Amygdala (tissue), 56 donors: Measurements from ENCODE around the gene RFT1.
"Not testable (repeated sequence)": the region's sequence is repeated elsewhere in the genome, so short reads cannot be mapped to it uniquely, and the experiment has no call there.

Experiments used
- DNase-seq, 56 donors: peaks; one replicate each; lab custom pipeline; 2025; lab: John Stamatoyannopoulos, UW

Gene RFT1

GRCh38 chr3:53074761-53075742, 55.2 kb downstream of the RFT1 start:
- DNase-seq, result peak in 1 of 56 donors; percentile 29

- no peak for DNase-seq
Observed at GRCh38 chr3:53074366-53074696, 55.9 kb downstream of the RFT1 start.

DNA sequence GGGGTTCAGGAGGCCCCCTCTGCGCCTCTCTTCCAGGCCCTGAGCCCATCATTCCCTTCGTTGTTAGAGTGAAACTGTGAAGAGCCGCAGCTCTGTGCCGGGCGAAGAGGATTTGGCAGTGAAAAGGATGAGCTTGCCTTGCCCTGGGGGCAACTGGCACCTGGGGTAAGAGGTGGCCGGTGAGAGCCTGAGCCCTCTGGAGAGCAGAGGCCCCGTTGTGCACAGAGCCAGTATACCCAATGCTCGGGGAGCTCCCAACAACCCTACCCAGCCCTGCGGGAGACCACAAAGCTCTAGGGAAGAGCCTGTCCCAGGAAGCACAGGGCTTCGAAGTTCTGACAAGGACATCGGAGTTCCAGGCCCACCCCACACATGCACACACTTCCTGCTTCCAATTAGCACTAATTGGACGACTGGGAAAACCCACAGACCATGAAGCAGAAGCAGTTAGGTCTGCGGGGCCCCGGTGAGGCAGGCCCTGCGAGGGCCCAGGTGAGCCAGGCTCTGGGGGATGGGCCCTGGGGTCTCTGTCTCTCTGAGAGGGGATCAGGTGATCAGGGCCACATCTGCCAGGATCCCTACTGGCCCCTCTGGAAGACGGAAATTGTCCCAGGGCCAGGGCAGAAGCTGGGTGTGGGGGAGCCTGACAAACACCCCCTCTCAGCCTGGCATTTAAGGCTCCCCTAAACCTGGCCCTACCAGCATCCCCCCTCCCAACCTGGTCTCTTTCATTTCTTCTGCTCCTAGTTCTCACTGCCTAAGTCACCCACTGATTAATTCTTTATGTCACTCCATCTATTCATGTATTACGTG, 56.5 kb downstream of the RFT1 start:
- DNase-seq, result no peak

DNA sequence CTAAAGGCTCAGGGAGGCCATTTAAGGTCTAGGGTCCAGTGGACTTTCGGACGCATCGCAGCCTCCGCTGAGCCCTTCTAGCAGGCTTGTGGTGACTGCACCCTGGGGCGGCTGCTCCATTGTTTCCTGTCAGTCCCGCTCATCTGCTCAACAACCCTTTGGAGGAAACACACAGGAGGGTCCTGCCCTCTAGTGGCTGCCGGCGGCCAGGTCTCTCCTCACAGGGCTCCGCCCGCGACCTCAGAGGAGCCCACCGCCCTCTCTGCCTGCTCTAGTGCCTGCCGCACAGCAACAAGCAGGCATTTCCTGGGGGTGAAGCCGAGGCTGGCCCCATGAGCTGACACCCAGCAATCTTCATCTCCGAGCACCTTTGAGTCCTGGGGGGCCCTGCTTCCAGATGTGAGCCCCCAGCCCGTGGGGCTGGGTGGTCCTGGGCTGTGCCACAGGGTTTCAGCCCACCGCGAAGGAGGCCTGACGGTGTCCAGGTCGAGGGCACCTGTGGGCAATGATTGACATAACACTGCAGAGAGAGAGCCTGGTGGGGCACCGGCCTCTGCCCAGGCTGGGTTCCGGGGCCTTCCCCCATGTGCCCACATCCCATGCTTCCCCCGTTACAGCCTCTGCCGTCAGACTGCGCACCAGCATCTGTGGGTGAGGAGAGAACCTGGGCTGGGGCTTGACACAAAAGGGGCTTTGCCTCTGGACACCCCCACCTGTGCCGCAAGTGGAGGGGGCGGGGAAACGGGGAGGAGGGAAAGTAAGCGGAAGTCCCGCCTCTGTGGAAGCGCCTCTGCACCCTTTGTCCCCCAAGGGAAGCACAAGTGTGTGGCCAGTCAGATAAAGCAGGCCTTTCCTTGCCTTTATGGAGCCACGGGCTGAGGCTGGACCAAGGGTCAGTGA, 57.3 kb downstream of the RFT1 start:
- DNase-seq, result peak in 46 of 56 donors; percentile 12 to 83 (median 57)

DNA sequence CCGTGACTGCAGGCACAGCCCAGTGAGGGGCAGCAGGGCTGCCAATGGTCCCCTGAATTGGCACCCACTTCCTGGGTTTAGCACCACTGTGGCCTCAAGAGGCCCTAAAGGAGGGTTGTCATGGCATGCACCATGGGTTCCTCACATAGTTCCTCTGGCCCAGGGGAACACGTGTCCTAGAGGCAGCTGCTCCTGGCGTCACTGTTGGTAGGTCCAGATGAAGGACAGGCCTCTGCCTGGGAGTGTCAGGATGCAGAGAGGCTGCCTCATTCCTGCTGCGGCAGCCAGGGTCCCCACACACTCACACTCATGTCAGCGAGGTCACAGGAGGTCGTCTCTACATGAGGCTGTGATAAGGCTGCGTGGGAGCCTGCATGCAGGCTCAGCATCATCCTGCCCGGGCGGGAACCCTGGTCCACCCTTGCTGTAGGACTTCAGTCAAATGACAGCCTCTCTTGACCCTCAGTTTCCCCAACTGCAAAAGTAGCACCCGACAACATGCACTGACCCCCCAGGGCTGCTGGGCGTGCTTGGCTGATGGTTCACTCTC, 58.3 kb downstream of the RFT1 start:
- DNase-seq, result no peak

DNA sequence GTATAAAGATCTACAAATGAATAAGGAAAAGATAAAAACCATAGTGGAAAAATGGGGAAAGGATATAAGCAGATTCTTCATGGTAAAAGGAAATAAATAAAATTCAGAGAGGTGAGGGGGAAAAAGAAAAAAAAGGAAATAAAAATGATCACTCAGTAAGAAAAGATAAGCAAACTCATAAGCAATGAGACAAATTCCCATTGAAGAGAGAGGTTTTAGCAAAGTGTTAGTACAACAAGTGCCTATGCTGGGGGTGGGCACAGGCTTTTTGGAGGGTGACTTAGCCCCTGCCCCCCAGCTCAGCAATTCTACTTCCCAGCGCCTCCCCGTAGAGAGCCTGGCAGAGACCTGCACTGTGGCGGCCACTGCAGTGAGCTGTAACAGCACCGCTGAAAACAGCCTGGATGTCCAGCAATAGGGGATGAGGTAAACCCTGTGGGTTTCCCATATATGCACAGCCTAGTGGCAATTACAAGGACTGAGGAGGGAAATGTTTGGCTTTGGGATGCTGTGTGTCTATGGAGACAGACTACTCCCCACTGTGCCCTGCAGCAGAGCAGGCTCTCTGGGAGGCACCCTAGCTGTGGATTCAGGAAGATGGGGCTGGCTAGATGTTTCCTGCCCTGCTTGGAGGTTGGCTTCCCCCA, 60.7 kb downstream of the RFT1 start:
- DNase-seq, result no peak

DNA sequence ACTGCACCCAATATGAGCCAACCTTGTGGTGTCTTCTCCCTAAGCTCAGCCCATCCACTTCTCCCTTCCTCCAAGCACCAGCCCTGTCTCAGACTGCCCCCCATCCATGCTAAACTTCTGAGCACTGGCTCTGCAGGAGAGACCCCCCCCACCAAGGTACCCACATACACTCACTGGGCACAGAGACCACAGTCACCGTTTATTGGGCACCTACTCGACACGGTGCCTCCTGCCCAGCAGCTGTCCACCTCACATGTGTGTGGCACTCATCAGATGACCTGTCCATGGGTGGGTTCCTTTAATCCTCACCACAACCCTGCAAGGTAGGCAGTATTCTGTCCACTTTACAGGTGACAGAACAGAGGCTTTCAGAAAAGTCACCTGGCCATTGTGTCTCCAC, 62.1 kb downstream of the RFT1 start:
- no peak for DNase-seq

- DNase-seq, result no peak
Observed at GRCh38 chr3:53067567-53067966, 62.7 kb downstream of the RFT1 start.

DNA sequence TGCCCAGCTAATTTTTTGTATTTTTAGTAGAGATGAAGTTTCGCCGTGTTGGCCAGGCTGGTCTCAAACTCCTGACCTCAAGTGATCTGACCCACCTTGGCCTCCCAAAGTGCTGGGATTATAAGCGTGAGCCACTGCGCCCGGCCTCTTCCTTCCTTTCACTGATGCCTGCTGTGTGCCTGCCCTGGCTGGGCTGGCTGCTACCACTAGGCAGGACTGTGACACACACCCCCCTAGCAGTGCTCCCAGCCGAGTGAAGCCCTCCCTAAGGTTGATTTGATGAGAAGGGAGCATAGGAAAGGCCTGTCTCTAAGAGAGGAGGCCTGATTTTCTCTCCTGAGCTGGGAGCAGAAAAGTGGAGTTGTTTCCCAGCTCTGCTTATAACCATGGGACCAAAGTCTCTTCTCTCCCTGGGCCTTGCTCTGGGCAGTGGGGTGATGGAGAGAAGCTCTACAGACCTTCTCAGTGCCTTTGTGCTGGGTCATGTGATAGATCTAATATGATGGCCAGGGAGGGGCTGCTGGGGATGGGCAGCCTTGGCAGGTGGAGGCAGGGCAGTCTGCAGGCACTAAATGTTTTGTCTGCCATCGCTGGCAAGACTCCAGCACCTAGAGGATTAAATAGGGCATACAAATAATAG, 64.3 kb downstream of the RFT1 start:
- no peak for DNase-seq

DNA sequence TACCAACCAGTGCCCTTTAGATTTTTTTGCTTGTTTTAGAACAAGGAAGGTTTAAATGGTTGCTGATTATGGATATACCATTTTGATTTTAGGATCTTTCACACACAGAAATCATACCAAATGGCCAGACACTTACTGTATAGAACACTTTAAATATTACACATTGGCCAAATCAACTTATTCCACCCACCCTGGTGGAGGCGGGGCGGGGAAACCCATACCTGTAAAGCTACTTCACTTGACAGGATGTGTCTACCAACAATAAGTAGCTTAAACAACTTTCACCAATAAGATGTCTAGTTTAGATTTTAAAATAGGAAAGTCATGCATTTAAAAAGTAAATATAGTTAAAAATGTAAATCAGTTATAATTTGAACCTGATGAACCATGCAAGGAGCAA, 67.3 kb downstream of the RFT1 start:
- DNase-seq, result no peak

DNA sequence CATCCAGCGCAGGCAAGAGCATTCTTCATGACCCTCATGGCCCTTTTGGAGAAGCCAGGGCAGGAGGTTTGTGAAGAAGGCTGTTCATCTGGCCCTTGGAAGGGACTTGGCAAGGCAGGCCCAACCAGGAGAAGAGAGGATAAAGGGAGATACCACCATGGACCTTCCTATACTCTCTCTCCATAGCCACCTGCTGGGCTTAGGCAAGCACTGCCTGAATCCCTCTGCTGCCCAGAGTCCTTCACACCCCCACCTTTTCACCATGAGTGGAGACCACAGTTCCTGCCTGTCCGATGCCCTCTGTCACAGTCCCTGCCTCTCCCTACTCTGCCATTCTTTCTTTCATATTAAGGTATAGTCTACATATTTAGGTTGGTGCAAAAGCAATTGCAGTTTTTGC, 73.8 kb downstream of the RFT1 start:
- DNase-seq, result no peak

DNA sequence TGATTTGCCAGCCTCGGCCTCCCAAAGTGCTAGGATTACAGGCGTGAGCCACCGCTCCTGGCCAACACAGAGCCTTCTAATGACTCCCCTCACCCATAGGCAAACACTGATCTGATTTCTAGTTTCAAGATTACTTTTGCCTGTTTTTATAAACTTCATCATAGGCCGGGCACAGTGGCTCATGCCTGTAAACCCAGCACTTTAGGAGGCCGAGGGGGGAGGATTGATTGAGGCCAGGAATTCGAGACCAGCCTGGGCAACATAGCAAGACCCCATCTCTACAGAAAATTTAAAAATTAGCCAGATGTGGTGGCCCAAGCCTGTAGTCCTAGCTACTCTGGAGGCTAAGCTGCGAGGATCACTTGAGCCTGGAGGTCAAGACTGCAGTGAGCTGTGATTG, 76.0 kb downstream of the RFT1 start:
- not testable (repeated sequence) for DNase-seq

DNA sequence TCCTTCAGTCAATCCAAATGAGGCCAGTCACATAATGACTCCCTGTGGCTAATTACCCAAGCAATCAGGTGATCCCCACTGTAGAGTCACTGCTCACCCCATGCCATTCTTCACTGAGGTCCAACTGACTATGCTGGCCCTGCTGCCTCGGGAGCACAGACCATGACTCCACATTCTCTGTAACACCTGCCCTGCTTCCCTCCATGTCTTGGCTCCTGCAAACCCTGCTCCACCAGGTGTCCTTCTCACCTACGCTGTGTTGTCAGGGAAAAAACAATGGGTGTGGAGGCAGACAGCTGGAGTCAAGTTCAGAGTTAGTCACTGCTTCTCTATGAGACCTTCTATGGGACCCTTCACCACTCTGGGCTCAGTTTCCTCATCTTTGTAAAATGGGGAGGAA, 78.3 kb downstream of the RFT1 start:
- no peak for DNase-seq

- no peak for DNase-seq
Observed at GRCh38 chr3:53049987-53050386, 80.2 kb downstream of the RFT1 start.

DNA sequence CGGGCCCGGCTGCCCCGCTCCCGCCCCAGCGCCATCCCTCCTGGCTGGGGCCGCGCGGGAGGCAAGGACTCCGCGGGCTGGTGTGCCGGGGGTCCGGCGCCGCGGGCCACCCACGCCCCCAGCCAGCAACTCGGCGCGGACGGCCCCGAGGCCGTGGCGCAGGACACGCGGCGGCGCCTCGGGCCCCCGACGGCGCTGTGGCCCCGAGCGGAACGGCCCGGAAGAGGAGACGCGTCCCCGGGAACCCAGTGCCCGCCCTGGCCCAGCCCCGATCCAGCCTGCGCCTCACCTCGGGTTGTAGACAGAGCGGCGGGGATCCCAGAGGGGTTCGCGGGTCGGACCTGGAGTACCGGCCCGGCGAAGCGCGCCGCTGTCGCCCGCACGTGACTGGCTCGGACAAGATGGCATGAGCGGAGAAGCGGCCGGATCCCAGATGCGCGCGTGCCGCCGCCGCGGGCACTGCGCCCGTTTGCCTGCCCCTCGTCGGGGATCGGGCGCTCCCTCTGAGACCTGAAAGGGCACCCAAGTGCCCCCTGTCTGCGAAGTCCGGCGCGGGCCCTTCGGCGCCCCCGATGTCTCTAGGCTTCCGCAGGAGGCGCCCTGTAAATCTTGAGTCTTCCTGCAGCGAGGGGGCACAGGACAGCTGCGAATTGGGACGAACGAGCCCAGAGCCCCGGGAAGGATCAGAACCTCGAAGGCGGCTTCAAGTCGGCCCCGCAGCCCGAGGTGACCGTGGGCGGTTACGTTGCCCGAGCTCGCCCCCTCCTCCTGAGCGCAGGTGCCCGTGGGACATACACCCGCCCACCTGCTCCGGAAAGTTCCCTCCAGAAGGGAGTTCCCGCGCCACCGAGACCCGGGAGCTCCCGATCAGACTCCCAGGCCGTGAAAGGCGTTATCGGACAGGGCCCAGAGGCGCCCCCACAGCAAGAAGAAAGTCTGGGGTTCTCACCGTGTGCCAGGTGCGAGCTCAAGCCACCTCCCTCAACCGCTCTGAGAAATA, 83.8 kb downstream of the RFT1 start:
- peak in 38 of 56 donors; percentile 11 to 70 (median 39) for DNase-seq

- peak in 45 of 56 donors; percentile 14 to 80 (median 47) for DNase-seq
Observed at GRCh38 chr3:53045518-53046170, 84.6 kb downstream of the RFT1 start, which contains the start of gene SFMBT1. Gene SFMBT1 (minus strand): TSS chr3:53046073. CDS start chr3:52969128, 76,945 bp downstream.
